Naive B cell (primary cell): ENCODE measurements around the gene DLX1. TPM values are rescaled to one million over a fixed set of nuclear protein-coding genes. Genes with fewer than 3 reads are reported as not detected.

Source experiments
- ATAC-seq, 2 donors: fragments of 150-1000 bp; cut with Tn5 transposase; 2 replicates each; pipeline ENCODE4 v1.10.0; 2021; ENCODE audit warnings: low read depth in 2 of 2, mild to moderate bottlenecking in 2 of 2, moderate library complexity in 2 of 2
- DNase-seq: peaks from one replicate; pipeline ENCODE4 v3.0.0; 2022
- H3K27ac Mint-ChIP-seq, 6 donors: one replicate each; pipeline ENCODE4 v1.8.0; 2020 to 2022; ENCODE audit warnings: mild to moderate bottlenecking in 6 of 6, mixed read lengths in 6 of 6, moderate library complexity in 5 of 6, inconsistent platforms in 2 of 6
- H3K27me3 Mint-ChIP-seq, 3 donors: one replicate each; pipeline ENCODE4 v1.8.0; 2021 to 2022; ENCODE audit warnings: mixed read lengths in 3 of 3, mild to moderate bottlenecking in 1 of 3
- H3K36me3 Mint-ChIP-seq, 2 donors: one replicate each; pipeline ENCODE4 v1.8.0; 2020 to 2022; ENCODE audit warnings: mixed read lengths in 2 of 2, inconsistent platforms in 1 of 2, mild to moderate bottlenecking in 1 of 2
- H3K4me1 Mint-ChIP-seq, 3 donors: one replicate each; pipeline ENCODE4 v1.8.0; 2020 to 2022; ENCODE audit warnings: mixed read lengths in 3 of 3, inconsistent platforms in 1 of 3, mild to moderate bottlenecking in 1 of 3, moderate library complexity in 1 of 3
- H3K4me3 Mint-ChIP-seq, 8 donors: one replicate each; pipeline ENCODE4 v1.8.0; 2020 to 2022; ENCODE audit warnings: mild to moderate bottlenecking in 8 of 8, mixed read lengths in 8 of 8, moderate library complexity in 8 of 8, inconsistent platforms in 2 of 8
- H3K9me3 Mint-ChIP-seq, 7 donors: one replicate each; pipeline ENCODE4 v1.8.0; 2020 to 2022; ENCODE audit warnings: mixed read lengths in 7 of 7, mild to moderate bottlenecking in 5 of 7, inconsistent platforms in 2 of 7, moderate library complexity in 1 of 7
- polyA plus RNA-seq, 6 donors: library from polyadenylated mRNA; unstranded; fragments of 300-500 nt; fragmentation: Illumina TruSeq; gene quantifications; one replicate each; pipeline ENCODE4 v1.2.3, GENCODE V29; 2021; ENCODE audit warnings: low read depth in 6 of 6

DLX1 gene
- polyA plus RNA-seq, 6 donors from 2014 or later: not detected

GRCh38 chr2:172091761-172092566, 6.7 kb downstream of the DLX1 start:
- H3K9me3 Mint-ChIP-seq: peaks cover 0 to 46% (median 26%) of the 10 kb centered on the region in 7 donors
- H3K27me3 Mint-ChIP-seq: peaks cover 73 to 87% (median 81%) of the 10 kb centered on the region in 3 donors
- H3K4me1 Mint-ChIP-seq: peaks cover 23 to 26% (median 25%) of the 10 kb centered on the region in 3 donors
- H3K4me3 Mint-ChIP-seq: peak overlapping the region in 3 of 8 donors; percentile 22 to 54 (median 43)
- DNase-seq (no peak), ATAC-seq (no peak)
- H3K27ac Mint-ChIP-seq: peak overlapping the region in 4 of 6 donors; percentile 13 to 88 (median 74)
- peaks cover 7 to 29% of the 10 kb centered on the region in 2 donors for H3K36me3 Mint-ChIP-seq

- Mint-ChIP-seq H3K4me1 (peaks cover 23 to 31% (median 24%) of the 10 kb centered on the region in 3 donors), H3K9me3 (peaks cover 0 to 37% (median 24%) of the 10 kb centered on the region in 7 donors)
Measured at GRCh38 chr2:172092716-172093415, 7.6 kb downstream of the DLX1 start.

GRCh38 chr2:172093416-172094293, 8.3 kb downstream of the DLX1 start:
- Mint-ChIP-seq H3K36me3 (peaks cover 6 to 24% of the 10 kb centered on the region in 2 donors), H3K27me3 (peaks cover 65 to 83% (median 80%) of the 10 kb centered on the region in 3 donors), H3K9me3 (peaks cover 4 to 33% (median 20%) of the 10 kb centered on the region in 7 donors), H3K4me1 (peaks cover 21 to 30% (median 28%) of the 10 kb centered on the region in 3 donors), H3K27ac (peak overlapping the region in 5 of 6 donors; percentile 36 to 90 (median 70)), H3K4me3 (peak overlapping the region; percentile 19 to 75 (median 64))
- no peak for ATAC-seq
- no peak for DNase-seq

More at GRCh38 chr2:172092716-172093415, 7.6 kb downstream of the DLX1 start:
- Mint-ChIP-seq H3K27ac (peak overlapping the region in 4 of 6 donors; percentile 36 to 90 (median 80)), H3K4me3 (peak overlapping the region in 7 of 8 donors; percentile 18 to 77 (median 54)), H3K27me3 (peaks cover 68 to 85% (median 81%) of the 10 kb centered on the region in 3 donors), H3K36me3 (peaks cover 7 to 23% of the 10 kb centered on the region in 2 donors)
- ATAC-seq (no peak), DNase-seq (no peak)

GRCh38 chr2:172094294-172095145, 9.2 kb downstream of the DLX1 start:
- Mint-ChIP-seq H3K27me3 (peaks cover 62 to 82% (median 79%) of the 10 kb centered on the region in 3 donors), H3K4me3 (peak overlapping the region; percentile 47 to 94 (median 76)), H3K9me3 (peaks cover 4 to 29% (median 18%) of the 10 kb centered on the region in 7 donors), H3K36me3 (peaks cover 6 to 25% of the 10 kb centered on the region in 2 donors), H3K27ac (peak overlapping the region in 3 of 6 donors; percentile 70 to 90 (median 90)), H3K4me1 (peaks cover 22 to 31% (median 31%) of the 10 kb centered on the region in 3 donors)
- no peak for DNase-seq
- no peak for ATAC-seq

GRCh38 chr2:172095146-172095904, 10.0 kb downstream of the DLX1 start:
- Mint-ChIP-seq H3K9me3 (peaks cover 4 to 29% (median 18%) of the 10 kb centered on the region in 7 donors), H3K27me3 (peaks cover 57 to 80% (median 71%) of the 10 kb centered on the region in 3 donors), H3K36me3 (peaks cover 6 to 25% of the 10 kb centered on the region in 2 donors), H3K4me3 (peak overlapping the region; percentile 75 to 94 (median 84)), H3K27ac (peak overlapping the region in 5 of 6 donors; percentile 27 to 95 (median 93)), H3K4me1 (peaks cover 24 to 31% (median 31%) of the 10 kb centered on the region in 3 donors)
- ATAC-seq (peak; percentile 77 to 82), DNase-seq (no peak)

- ATAC-seq (peak in 1 of 2 donors; percentile 10), DNase-seq (no peak)
- H3K27ac Mint-ChIP-seq: peak overlapping the region in 4 of 6 donors; percentile 37 to 95 (median 94)
- peaks cover 4 to 34% (median 18%) of the 10 kb centered on the region in 7 donors for H3K9me3 Mint-ChIP-seq
- H3K36me3 Mint-ChIP-seq: peaks cover 6 to 25% of the 10 kb centered on the region in 2 donors
- H3K4me3 Mint-ChIP-seq: peak overlapping the region; percentile 75 to 94 (median 84)
- H3K27me3 Mint-ChIP-seq: peaks cover 60 to 81% (median 65%) of the 10 kb centered on the region in 3 donors
- H3K4me1 Mint-ChIP-seq: peaks cover 29 to 37% (median 35%) of the 10 kb centered on the region in 3 donors
Measured at GRCh38 chr2:172095905-172096625, 10.8 kb downstream of the DLX1 start.

- DNase-seq: no peak
Measured at GRCh38 chr2:172096626-172097547, 11.6 kb downstream of the DLX1 start.

GRCh38 chr2:172097557-172098131, 12.3 kb downstream of the DLX1 start:
- Mint-ChIP-seq H3K27ac (peak overlapping the region in 2 of 6 donors; percentile 54 to 86), H3K9me3 (peaks cover 4 to 30% (median 18%) of the 10 kb centered on the region in 7 donors), H3K27me3 (peaks cover 59 to 85% (median 68%) of the 10 kb centered on the region in 3 donors)

More at GRCh38 chr2:172096626-172097547, 11.6 kb downstream of the DLX1 start:
- Mint-ChIP-seq H3K27me3 (peaks cover 60 to 85% (median 68%) of the 10 kb centered on the region in 3 donors), H3K4me3 (peak overlapping the region; percentile 46 to 86 (median 78)), H3K4me1 (peaks cover 37 to 46% (median 41%) of the 10 kb centered on the region in 3 donors), H3K9me3 (peaks cover 4 to 29% (median 18%) of the 10 kb centered on the region in 7 donors), H3K27ac (peak overlapping the region in 4 of 6 donors; percentile 42 to 94 (median 70)), H3K36me3 (peaks cover 6 to 25% of the 10 kb centered on the region in 2 donors)
- peak in 1 of 2 donors; percentile 5 for ATAC-seq

GRCh38 chr2:172098287-172098649, 13.0 kb downstream of the DLX1 start:
- Mint-ChIP-seq H3K36me3 (peaks cover 6 to 19% of the 10 kb centered on the region in 2 donors), H3K27me3 (peaks cover 58 to 85% (median 68%) of the 10 kb centered on the region in 3 donors), H3K9me3 (peaks cover 4 to 29% (median 15%) of the 10 kb centered on the region in 7 donors), H3K4me1 (peaks cover 48 to 59% (median 50%) of the 10 kb centered on the region in 3 donors), H3K27ac (peak overlapping the region in 5 of 6 donors; percentile 0 to 99 (median 84)), H3K4me3 (peak overlapping the region in 5 of 8 donors; percentile 3 to 81 (median 46))
- DNase-seq (no peak), ATAC-seq (no peak)

More at GRCh38 chr2:172097557-172098131, 12.3 kb downstream of the DLX1 start:
- peaks cover 43 to 53% (median 48%) of the 10 kb centered on the region in 3 donors for H3K4me1 Mint-ChIP-seq
- peak overlapping the region in 6 of 8 donors; percentile 56 to 86 (median 72) for H3K4me3 Mint-ChIP-seq
- peaks cover 6 to 25% of the 10 kb centered on the region in 2 donors for H3K36me3 Mint-ChIP-seq
- no peak for ATAC-seq
- DNase-seq: no peak
